GM19238 (cell line): Measurements from ENCODE around the gene NFATC1.
"Not testable (repeated sequence)": the region's sequence is repeated elsewhere in the genome, so short reads cannot be mapped to it uniquely, and the experiment has no call there.

Source experiments
- DNase-seq: peaks from one replicate; pipeline ENCODE4 v3.0.0; 2011; ENCODE audit warnings: low spot score; ENCODE audit not compliant: insufficient read length

The NFATC1 gene

DNA sequence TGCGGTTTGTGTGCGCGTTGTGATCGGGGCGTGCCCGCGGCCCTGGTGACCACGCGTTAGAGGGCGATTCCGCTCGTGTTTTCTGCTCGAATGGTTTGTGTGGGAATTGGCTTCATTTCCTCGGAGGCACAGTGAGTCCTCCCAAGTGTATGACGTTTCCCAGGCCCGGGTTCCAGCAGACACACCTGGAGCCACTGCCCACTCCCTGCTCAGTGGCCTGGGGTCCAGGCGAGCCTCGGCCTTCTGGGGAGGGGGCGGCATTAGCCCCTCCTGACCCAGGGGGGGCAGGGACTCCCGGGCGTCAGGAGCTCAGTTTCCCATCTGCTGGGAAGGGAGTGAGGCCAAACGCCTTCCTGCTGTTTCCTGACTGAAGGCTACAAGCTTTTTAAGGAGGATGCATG, 92.1 kb downstream of the NFATC1 start:
- no peak for DNase-seq

DNA sequence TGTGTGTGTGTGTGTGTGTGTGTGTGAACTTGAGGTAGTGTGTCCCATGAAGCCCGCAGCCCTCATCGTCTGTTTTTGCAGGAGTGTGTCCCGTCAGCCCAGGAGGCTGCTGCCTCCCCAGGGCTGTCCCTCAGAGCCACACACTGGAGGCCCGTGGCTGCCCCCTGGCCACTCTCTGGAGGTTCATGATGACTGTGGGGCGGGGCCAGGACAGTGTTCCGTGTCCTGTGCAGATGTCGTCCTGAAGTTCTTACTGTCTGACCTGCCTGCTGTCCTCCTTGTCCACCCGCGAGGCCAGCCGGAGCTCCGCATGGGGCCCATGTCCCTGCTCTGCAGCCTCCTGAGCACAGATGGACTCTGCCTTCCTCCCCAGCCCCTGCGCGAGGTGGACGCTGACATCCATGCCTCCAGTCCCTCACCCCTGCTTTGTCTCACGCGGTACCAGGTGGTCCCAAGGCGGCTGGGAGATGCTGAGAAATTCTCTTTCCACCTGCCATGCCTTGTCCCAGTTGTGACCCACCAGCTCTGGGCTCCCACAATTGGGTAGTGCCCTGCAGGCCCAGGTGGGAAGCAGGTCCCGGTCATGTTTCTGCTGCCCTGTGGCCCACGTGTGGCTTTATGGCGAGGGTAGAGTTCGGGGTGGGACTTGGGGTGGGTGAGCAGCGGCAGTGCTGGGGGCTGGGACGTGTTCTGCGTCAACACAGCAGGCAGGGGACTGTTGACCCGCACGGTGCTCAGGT, 92.8 kb downstream of the NFATC1 start:
- no peak for DNase-seq

DNA sequence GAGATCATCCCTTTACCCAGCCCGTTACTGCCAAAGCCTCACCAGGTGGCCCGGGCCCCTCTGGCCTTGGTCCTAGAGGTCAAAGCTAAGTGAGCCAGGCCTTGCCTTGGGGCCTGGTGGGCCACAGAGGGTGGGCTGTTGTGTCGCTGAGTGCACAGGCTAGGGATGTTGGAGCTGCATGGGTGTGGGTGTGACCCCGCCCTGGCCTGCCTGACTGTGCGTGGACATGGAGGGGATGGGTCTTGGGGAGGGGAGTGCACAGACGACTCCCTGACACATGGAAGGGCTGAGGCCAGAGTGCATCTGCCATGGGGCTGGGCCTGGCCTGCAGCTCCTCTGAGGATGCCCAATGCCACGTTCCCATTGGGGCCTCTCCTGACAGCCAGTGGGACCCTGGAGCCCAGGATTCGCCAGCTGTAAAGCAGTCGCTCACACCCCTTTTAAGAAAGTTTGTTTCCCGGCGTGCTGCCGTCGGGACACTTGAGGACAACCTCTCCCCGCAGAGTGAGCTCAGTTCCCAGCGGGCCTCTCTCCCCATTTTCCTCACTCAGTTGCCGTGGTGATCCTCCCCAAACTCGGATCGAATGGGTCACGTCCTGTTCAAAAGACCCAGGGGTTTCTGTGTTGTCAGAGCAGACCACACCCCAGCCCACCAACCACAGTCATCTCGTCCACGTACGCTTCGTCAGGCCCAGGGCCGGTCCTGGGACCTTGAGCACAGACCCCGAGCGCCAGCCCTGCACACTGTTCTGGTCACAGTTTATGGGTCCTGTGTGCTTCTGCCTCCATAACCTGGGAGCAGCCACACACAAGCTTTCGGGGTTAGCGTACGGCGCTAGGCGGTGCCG, 93.5 kb downstream of the NFATC1 start:
- DNase-seq: no peak

DNA sequence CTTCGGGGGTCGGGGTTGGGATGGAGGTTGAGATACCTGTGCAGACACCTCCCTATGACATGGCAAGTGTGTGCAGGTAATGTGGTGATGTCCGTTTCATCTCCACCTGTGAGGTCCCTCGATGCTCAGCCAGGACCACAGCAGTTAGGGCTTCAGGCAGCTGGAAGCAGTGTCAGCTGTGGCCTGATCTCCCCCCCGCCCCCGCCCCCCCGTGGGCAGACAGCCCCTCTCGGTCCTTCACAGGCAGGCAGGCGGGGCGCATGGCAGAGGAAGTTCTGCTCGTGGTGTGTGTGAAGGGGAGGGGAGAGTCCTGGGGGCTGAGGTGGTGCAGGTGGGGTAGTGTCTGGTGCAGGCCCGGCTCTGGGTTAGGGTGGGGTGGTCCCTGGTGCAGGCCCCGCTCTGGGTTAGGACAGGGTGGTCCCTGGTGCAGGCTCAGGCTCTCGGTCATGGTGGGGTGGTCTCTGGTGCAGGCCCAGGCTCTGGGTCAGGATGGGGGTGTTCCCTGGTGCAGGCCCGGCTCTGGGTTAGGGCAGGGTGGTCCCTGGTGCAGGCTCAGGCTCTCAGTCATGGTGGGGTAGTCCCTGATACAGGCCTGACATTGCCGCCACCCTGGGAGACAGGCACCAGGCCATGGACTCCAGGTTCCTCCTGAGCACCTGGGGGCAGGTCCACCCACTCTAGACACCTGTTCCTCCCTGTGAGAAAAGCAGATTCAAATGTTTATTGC, 94.3 kb downstream of the NFATC1 start:
- no peak for DNase-seq

DNA sequence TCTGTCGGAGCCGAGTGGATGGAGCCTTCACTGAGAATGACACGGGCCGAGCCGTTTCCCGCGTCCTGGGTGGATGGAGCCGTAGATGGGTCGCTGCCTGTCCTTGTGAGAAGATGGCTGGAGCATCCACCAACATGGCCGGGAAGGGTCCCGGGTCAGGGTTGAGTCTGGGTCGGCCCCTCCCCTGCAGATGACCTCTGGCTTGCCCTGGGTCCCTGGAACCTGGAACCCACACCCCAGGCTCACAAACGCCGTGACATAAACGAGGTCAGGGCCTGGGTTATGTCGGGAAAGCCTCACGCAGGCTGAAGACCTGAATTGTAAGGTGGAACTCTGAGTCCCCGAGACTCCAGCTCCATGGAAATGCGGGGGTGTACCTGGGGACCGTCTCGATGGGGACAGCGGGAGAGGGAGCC, 94.9 kb downstream of the NFATC1 start:
- DNase-seq: no peak

DNA sequence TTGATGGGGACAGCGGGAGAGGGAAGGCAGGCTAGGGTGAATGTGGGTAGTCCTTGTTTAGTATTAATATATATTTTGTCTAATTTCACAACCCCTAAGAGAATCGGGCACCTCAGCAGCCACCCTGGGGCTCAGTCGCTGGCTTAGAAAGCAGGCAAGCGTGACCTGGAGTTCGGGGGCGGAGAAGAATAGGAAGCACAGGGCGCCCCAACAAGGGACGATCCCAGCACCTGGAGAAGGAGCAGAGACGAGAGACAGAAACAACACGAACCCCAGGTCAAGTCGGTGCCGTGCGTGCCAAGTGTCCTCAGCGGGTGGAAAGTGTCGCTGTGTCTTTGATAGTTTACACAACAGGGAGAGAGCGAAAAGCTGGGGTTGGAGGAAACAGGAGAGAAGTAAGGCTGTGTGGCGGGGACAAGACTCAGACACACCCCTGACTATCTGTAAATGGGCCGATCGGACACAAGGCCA, 95.4 kb downstream of the NFATC1 start:
- DNase-seq: no peak

DNA sequence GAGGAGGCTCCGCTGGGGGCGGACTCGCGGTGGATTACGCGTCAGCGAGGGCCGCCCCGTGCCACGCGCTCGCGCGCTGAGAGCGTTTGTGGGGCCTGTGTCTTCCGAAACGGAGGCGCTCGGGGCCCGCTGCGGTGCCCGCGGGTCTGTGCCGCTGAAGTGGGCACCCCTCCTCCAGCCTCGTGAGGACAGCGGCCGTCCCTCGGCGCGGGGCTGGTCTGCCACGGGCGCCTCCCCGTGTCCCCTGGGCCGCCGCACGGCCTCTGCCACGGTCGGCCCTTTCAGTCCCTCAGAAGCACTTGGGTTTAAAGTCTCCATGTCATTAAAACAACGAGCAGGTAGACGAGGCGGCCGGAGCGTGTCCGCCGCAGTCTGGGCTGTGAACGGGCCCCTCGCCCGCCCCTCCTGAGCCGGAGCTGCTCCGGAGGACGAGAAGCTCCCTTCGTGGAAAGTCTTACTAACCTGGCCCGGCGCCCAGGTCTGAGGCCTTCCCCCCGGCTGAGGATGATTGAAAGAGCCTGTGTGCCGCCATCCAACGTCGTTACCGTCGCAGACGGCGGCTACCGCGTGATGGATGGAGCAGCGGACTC, 97.6 kb downstream of the NFATC1 start:
- no peak for DNase-seq

DNA sequence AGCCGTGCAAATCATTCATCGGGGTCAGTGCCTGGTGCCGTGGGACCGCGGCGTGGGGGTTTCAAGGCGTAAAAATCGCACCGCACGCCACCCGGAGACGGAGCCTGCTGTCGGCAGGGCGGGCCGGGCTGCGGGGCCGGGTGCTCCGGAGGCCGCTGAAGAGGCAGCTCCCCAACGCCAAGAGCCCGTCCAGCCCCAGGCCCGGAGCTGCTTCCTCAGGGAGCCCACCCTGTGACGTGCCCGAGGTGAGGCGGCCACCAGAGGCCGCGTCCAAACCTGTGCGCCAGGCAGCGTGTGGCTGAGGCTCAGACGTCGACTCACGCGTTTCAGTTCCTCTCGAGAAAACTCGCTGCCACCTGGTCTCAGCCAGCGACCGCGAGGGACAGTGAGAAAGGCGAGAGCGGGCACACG, 98.1 kb downstream of the NFATC1 start:
- no peak for DNase-seq

DNA sequence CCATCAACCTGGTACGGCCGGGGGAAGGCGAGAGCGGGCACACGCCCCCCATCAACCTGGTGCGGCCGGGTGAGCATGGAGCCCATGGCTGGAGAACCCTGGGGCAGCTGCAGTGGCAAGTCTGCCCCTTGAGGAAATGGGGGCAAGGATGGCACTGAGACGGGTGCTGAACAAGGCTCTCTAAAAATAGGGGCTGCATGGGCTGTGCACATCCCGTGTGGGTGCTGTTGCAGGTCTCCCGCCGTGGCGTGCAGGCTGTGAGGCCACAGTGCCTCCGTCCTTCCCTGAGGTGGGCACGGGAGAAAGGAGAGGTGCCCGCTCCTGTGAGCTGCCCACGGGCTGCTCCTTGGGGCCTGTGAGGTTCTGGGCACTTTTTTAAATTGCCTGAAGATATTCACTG, 99.2 kb downstream of the NFATC1 start:
- DNase-seq: no peak

DNA sequence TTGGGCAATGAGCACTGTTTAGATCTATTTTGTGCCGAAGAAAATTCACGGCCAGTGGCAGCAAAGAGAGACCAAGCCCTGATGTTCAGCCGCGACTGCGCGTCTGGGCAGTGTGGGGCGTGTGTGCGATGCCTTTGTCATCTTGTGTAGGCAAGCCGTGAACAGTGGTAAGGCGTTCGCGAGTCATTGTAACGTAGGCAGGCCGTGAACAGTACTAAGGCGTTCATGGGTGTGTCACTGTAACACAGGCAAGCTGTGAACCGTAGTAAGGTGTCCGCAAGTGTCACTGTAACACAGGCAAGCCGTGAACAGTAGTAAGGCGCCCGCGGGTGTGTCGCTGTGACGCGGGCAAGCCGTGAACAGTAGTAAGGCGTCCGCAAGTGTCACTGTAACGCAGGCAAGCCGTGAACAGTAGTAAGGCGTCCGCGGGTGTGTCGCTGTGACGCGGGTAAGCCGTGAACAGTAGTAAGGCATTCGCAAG, 99.9 kb downstream of the NFATC1 start:
- DNase-seq: no peak

DNA sequence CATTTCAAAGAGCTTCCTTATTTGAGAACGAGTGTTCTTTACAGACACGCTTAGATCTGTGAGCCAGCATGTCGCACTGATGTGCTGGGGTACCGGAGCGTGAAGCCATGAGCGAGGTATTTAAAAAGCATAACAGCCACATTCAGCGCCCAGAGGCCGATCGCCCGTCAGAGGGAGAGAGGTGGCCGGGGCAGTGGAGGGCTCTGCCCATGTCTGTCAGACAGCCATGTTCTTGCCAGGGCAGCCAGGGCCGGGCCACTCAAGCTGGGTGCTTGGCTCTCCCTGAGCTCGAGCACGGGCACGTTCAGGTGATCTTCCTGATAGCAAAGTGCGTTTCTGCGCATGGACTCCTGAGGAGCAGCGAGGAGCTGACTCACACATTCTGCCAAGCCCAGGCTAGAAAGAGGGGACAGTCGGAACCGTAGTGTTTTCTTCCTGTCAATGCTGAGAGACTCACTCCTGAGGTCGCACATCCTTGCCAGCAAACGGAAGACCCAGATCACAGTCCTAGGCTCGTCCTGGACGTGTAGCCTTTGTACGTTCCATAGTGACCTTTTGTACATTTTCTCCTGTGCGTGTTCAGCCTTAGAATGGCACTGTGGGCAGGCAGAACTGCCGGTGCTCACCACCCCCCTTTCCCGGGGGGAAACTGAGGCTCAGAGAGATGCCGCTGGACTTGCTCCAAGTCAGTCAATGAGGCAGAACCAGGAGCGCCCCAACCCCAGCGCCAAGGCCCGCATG, 100.7 kb downstream of the NFATC1 start:
- DNase-seq: no peak

DNA sequence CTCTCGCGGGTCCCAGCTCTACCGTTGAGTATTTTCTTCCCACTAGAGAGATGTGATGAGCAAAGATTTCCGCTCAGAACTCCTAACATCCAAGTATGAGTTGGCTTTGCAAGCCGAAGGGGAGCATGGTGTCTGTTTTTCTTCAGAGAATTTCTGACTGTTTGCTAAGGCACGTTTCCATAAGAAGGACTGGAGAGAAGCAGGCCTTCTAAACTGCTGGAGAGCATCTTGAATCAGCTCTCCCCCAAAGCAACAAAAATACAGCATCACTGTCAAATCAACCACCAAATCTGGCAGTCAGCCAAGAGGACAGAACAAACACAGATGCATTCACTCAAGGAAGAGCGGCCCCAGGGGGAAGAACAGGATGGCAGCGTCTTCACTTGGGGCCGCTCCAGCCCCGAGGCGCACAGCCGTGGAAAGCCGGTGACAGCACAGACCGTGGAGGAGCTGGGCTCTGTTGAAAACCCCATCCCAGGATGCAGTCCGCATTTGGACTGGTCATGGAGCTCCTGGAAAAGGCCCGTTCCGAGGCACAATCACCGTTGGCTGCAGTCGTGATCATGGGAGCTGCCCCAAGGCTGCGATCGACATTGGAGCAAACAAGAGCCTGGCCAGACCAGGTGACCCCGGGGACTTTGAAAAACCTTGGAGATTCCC, 101.4 kb downstream of the NFATC1 start:
- DNase-seq: peak; percentile 49

DNA sequence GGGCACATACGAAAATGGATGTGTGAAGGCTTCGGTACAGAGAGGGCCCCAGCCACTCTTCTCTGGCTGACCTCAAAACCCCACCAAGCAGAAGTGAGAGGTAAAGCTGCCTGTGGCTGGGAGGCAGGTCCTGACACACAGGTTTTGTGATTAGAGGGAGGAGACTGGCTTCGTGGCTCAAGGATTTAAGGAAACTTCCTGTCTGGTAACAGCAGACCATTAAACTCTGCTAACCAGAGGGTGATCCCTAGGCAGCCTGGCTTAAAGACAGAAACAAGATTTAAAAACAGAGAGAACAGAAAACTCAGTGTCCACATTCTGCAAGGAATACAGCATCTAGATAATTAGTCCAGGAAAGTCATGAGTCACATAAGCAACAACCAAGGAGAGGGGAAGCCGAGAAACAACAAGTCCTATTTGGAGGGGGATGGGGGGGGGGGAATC, 101.9 kb downstream of the NFATC1 start:
- peak; percentile 61 for DNase-seq

DNA sequence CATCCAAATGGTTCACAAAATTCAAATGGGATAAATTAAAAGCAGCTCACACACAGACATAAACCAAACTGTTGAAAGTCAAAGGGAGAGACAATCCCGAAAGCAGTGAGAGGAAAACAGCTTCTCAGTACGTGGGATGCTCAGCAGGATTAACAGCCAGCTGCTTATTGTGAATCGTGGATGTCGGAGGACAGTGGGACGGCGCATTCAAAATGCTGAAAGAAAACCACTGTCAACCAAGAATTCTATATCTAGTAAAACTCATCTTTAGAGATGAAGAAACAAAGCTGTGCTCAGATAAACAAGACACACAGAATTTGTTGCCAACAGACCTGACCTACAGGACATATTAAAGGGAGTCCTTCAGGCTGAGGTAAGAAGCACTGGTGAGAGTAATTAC, 102.9 kb downstream of the NFATC1 start:
- no peak for DNase-seq

DNA sequence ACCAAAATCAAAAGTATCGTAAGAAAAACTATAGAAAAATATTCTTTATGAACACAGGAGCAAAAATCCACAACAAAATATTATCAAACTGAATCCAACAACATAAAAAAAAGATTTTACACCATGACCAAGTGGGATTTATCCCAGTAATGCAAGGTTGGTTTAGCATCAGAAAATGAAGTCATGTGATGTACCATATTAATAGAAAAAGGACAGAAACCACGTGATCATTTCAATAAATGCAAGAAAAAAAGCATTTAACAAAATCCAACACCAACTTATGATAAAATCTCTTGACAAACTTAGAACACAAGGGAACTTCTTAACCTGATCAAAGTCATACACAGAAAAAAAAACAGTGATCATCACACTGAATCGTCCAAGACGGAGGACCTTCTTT, 105.3 kb downstream of the NFATC1 start:
- no peak for DNase-seq

DNA sequence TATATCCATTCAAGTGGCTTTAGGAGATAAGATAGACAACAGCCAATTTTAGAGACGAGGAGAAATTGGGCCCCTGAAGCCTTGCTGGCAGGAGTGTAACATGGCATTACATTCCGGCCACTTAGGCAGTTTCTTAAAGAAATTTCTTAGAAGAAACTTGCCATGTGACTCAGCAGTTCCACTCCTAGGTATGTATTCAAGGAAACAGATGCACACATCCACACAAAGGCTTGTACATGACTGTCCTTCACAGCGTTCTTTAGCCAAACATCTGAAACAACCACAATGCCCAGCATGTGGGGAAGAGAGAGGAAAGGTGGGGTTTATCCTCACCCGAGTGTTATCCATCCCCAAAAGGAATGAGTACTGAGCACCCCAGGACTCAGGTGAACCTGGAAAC, 107.1 kb downstream of the NFATC1 start:
- DNase-seq: no peak

DNA sequence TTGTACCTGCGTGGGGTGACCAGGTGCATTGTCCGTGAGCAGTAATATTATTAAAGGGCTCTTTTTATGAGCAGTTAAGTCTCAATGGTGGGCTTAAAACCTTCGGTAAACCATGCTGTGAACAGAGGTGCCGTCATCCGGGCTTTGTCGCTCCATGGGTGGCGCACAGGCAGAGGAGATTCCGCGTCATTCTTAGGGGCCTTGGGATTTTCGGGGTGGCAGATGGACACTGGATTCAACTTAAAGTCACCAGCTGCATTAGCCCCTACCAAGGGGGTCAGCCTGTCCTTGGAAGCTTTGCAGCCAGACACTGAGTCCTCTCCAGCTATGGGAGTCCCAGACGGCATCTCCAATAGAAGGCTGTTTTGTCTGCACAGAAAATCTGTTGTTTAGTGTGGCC, 107.7 kb downstream of the NFATC1 start:
- no peak for DNase-seq

DNA sequence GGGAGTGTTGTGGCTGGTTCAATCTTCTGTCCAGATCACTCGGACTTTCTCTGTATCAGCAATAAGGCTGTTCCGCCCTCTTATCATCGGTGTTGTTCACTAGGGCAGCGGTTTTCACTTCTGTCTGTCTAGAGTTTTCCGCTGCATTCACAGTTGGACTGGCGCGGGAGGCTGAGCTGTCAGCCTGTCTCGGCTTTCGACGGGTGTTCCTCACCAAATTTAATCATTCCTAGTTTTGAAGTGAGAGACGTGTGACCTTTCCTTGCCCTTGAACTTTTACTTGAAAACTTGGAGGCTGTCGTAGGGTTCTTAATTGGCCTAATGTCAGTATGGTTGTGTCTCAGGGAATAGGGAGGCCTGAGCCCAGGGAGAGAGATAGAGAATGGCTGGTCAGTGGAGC, 108.3 kb downstream of the NFATC1 start:
- no peak for DNase-seq

DNA sequence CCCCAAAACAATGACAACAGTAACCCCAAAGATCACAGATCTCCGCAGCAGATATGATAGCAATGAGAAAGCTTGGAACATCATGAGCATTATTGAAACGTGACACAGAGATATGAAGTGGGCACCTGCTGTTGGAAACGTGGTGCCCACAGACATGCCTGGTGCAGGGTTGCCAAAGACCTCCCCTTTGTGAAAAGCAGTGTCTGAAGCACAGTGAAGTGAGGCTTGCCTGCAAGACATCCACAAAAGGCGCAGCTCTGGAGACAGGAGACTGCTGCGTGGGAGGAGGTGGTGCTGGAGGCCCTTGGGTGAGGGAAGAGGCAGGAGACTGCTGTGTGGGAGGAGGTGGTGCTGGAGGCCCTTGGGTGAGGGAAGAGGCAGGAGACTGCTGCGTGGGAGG, 108.8 kb downstream of the NFATC1 start:
- not testable (repeated sequence) for DNase-seq

DNA sequence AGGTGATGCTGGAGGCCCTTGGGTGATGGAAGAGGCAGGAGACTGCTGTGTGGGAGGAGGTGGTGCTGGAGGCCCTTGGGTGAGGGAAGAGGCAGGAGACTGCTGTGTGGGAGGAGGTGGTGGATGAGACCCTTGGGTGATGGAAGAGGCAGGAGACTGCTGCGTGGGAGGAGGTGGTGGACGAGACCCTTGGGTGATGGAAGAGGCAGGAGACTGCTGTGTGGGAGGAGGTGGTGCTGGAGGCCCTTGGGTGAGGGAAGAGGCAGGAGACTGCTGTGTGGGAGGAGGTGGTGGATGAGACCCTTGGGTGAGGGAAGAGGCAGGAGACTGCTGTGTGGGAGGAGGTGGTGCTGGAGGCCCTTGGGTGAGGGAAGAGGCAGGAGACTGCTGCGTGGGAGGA, 109.7 kb downstream of the NFATC1 start:
- not testable (repeated sequence) for DNase-seq
